HepG2 (cell line): ENCODE data around the gene IFT52. TPM values are rescaled to one million over a fixed set of nuclear protein-coding genes. Genes with fewer than 3 reads are reported as not detected.

ENCODE experiments used
- ARID5B ChIP-seq: IDR thresholded peaks from 2 replicates; pipeline ENCODE4 v1.4.0; 2020; ENCODE audit warnings: mild to moderate bottlenecking, missing genetic modification reagents
- CCAR2 ChIP-seq: fragments of 200-400 bp; formaldehyde crosslinking; optimal IDR thresholded peaks from 2 replicates; pipeline ENCODE3; 2018; ENCODE audit warnings: low read depth, mild to moderate bottlenecking, low read length, moderate library complexity
- CERS6 ChIP-seq: sonication (generic); formaldehyde crosslinking; IDR thresholded peaks from 2 replicates; pipeline ENCODE4 v1.5.0; 2020; ENCODE audit warnings: missing genetic modification reagents
- CHCHD3 ChIP-seq: sonication (generic); formaldehyde crosslinking; IDR thresholded peaks from 2 replicates; pipeline ENCODE4 v1.8.0; 2022; ENCODE audit warnings: mild to moderate bottlenecking, missing genetic modification reagents, moderate library complexity
- EEA1 ChIP-seq: sonication (generic); formaldehyde crosslinking; IDR thresholded peaks from 2 replicates; pipeline ENCODE4 v1.5.1; 2020; ENCODE audit warnings: mild to moderate bottlenecking, missing genetic modification reagents, borderline replicate concordance
- HBP1 ChIP-seq: IDR thresholded peaks from 2 replicates; pipeline ENCODE4 v1.6.1; 2016; ENCODE audit warnings: low read depth, control low read depth
- HES4 ChIP-seq: sonication (generic); formaldehyde crosslinking; IDR thresholded peaks from 2 replicates; pipeline ENCODE4 v1.9.0; 2021; ENCODE audit warnings: mild to moderate bottlenecking, missing genetic modification reagents, borderline replicate concordance
- PAWR ChIP-seq: sonication (generic); formaldehyde crosslinking; IDR thresholded peaks from 2 replicates; pipeline ENCODE4 v1.4.0; 2020; ENCODE audit warnings: missing genetic modification reagents, mild to moderate bottlenecking, borderline replicate concordance
- RXRB ChIP-seq: IDR thresholded peaks from 2 replicates; pipeline ENCODE4 v1.6.1; 2016; ENCODE audit warnings: borderline replicate concordance, missing genetic modification reagents, missing compliant biosample characterization
- TSC22D2 ChIP-seq: sonication (generic); formaldehyde crosslinking; IDR thresholded peaks from 2 replicates; pipeline ENCODE4 v1.5.1; 2020; ENCODE audit warnings: missing genetic modification reagents, mild to moderate bottlenecking, borderline replicate concordance
- ZFX ChIP-seq: sonication (generic); formaldehyde crosslinking; IDR thresholded peaks from 2 replicates; pipeline ENCODE4 v1.4.0; 2020; ENCODE audit warnings: mild to moderate bottlenecking, low read depth, missing genetic modification reagents, moderate library complexity
- ZNF446 ChIP-seq: sonication (generic); formaldehyde crosslinking; IDR thresholded peaks from 2 replicates; pipeline ENCODE4 v1.5.0; 2020; ENCODE audit warnings: mild to moderate bottlenecking, missing genetic modification reagents
- ZNF570 ChIP-seq: sonication (generic); formaldehyde crosslinking; IDR thresholded peaks from 2 replicates; pipeline ENCODE4 v1.4.0; 2020; ENCODE audit warnings: mild to moderate bottlenecking, missing genetic modification reagents, borderline replicate concordance
- ZNF614 ChIP-seq: IDR thresholded peaks from 2 replicates; pipeline ENCODE4 v1.6.1; 2018; ENCODE audit warnings: missing biosample characterization, missing genetic modification reagents, inconsistent platforms, borderline replicate concordance
- ZNF629 ChIP-seq: sonication (generic); formaldehyde crosslinking; conservative IDR thresholded peaks from 2 replicates; pipeline ENCODE4 v1.5.0; 2020; ENCODE audit warnings: missing genetic modification reagents
- ZSCAN5A ChIP-seq: sonication (generic); formaldehyde crosslinking; IDR thresholded peaks from 2 replicates; pipeline ENCODE4 v1.8.0; 2022; ENCODE audit warnings: mild to moderate bottlenecking, missing genetic modification reagents, borderline replicate concordance
- polyA plus RNA-seq, 8 experiments: library from polyadenylated mRNA; depleted of rRNA in 3 of 8; stranded (reverse) in 7 of 8; unstranded in 1 of 8; fragments of >200 nt; fragmentation: Illumina TruSeq in 4 of 8; extraction: Trizol in 4 of 8; gene quantifications; 2 replicates each; pipeline versions ENCODE4 v1.2.1 to v1.2.3, GENCODE V29; 2011 to 2016; ENCODE audit warnings: low read depth in 4 of 8, missing spikeins in 1 of 8, mixed read lengths in 1 of 8; ENCODE audit not compliant: insufficient read depth in 1 of 8
- total RNA-seq, 5 experiments: library from RNA; depleted of rRNA; stranded (reverse); fragments of >200 nt; fragmentation: Illumina TruSeq; extraction: Trizol; gene quantifications; 2 replicates each; pipeline ENCODE4 v1.2.3, GENCODE V29; 2016; ENCODE audit warnings: low read depth in 1 of 5

Gene IFT52
- total and polyA plus RNA-seq, 2 of the 13 experiments (the other 11 are each of a cell fraction or from before 2014, with no cell fraction given): 48.0 to 64.0 TPM

- TF ChIP-seq ARID5B: peak; percentile 25; the same call in 1 of the 2 replicates
- TF ChIP-seq ZSCAN5A (CRISPR knock-in tag): no peak
- no peak for TF ChIP-seq EEA1
- no peak for TF ChIP-seq CCAR2
- no peak for TF ChIP-seq CHCHD3 (CRISPR knock-in tag)
- no peak for TF ChIP-seq ZNF446 (CRISPR knock-in tag)
- no peak for TF ChIP-seq TSC22D2
- no peak for TF ChIP-seq PAWR
- no peak for TF ChIP-seq ZNF629 (CRISPR knock-in tag)
- no peak for TF ChIP-seq ZFX (CRISPR knock-in tag)
- no peak for TF ChIP-seq CERS6
- no peak for TF ChIP-seq HES4 (CRISPR knock-in tag)
- TF ChIP-seq RXRB (CRISPR knock-in tag): no peak
- no peak for TF ChIP-seq ZNF614 (CRISPR knock-in tag)
- no peak for TF ChIP-seq HBP1 (CRISPR knock-in tag)
- no peak for TF ChIP-seq ZNF570 (CRISPR knock-in tag)
Measured at GRCh38 chr20:43603124-43603523, 12.4 kb downstream of the IFT52 start (continued).
